OCI-LY7 (cell line): ENCODE results near the gene CDON. TPM values are rescaled to one million over a fixed set of nuclear protein-coding genes. Genes with fewer than 3 reads are reported as not detected.

Source experiments
- BruUV-seq: library from RNA; stranded (reverse); fragments of 400-500 nt; replicated peaks from 2 replicates; lab custom pipeline; 2021; lab: Mats Ljungman, UMichigan
- CTCF ChIA-PET: fragments of 300-600 bp; sonication (Branson Sonifier 250); formaldehyde crosslinking; loops from one replicate; lab custom pipeline; 2022; ENCODE audit warnings: antibody characterized with exemption; ENCODE audit not compliant: unreplicated experiment; lab: Charles Lee
- POLR2A ChIA-PET: fragments of 300-600 bp; sonication (Branson Sonifier 250); formaldehyde crosslinking; loops from one replicate; lab custom pipeline; 2022; ENCODE audit warnings: antibody characterized with exemption; lab: Charles Lee
- DNase-seq: peaks from one replicate; pipeline ENCODE4 v3.0.0-alpha.2; 2015; ENCODE audit warnings: low spot score
- H2AFZ ChIP-seq: fragments of 200-600 bp; sonication (generic), shearing (Covaris generic); 2 replicates; pipeline ENCODE4 v1.6.1; 2014; ENCODE audit warnings: mild to moderate bottlenecking, antibody characterized with exemption, low read length, moderate library complexity
- H3K27ac ChIP-seq: fragments of 200-600 bp; sonication (generic); 2 replicates; pipeline ENCODE4 v1.5.1; 2014; ENCODE audit warnings: mixed run types, low read depth, mild to moderate bottlenecking, moderate library complexity, low read length, inconsistent platforms; ENCODE audit not compliant: poor library complexity, severe bottlenecking
- H3K36me3 ChIP-seq: fragments of 200-600 bp; sonication (generic); 2 replicates; pipeline ENCODE4 v1.6.1; 2014; ENCODE audit warnings: mild to moderate bottlenecking, antibody characterized with exemption, low read length, moderate library complexity, mixed read lengths; ENCODE audit not compliant: insufficient read depth
- H3K4me1 ChIP-seq: fragments of 200-600 bp; sonication (generic); 2 replicates; pipeline ENCODE4 v1.5.1; 2014; ENCODE audit warnings: mild to moderate bottlenecking, low read length; ENCODE audit not compliant: insufficient read depth, poor library complexity, severe bottlenecking
- H3K4me2 ChIP-seq: fragments of 200-600 bp; sonication (generic); 2 replicates; pipeline ENCODE4 v1.6.1; 2014; ENCODE audit warnings: mild to moderate bottlenecking, low read length
- H3K4me3 ChIP-seq: fragments of 200-600 bp; sonication (generic); 2 replicates; pipeline ENCODE4 v1.5.1; 2014; ENCODE audit warnings: mild to moderate bottlenecking, low read depth, low read length; ENCODE audit not compliant: poor library complexity, severe bottlenecking
- H3K79me2 ChIP-seq: fragments of 200-600 bp; sonication (generic); 2 replicates; pipeline ENCODE4 v1.6.1; 2016; ENCODE audit warnings: low read depth, mild to moderate bottlenecking, low read length, moderate library complexity, mixed read lengths; ENCODE audit not compliant: insufficient read depth
- H3K9me2 ChIP-seq: fragments of 200-600 bp; sonication (generic); 2 replicates; pipeline ENCODE4 v1.6.1; 2016; ENCODE audit warnings: mild to moderate bottlenecking, low read length, mixed read lengths; ENCODE audit not compliant: insufficient read depth
- H3K9me3 ChIP-seq: fragments of 200-600 bp; sonication (generic); 2 replicates; pipeline ENCODE4 v1.6.1; 2014; ENCODE audit warnings: mild to moderate bottlenecking, mixed run types, low read length, mixed read lengths
- H4K20me1 ChIP-seq: fragments of 200-600 bp; sonication (generic); 2 replicates; pipeline ENCODE4 v1.6.1; 2014; ENCODE audit warnings: mild to moderate bottlenecking, antibody characterized with exemption, low read length, moderate library complexity, mixed read lengths; ENCODE audit not compliant: insufficient read depth
- EZH2phosphoT487 ChIP-seq: fragments of 200-600 bp; sonication (generic); IDR thresholded peaks from 2 replicates; pipeline ENCODE4 v1.6.1; 2018; ENCODE audit warnings: low read depth, borderline replicate concordance, mild to moderate bottlenecking, mixed run types, antibody characterized with exemption, low read length, moderate library complexity, mixed read lengths
- intact Hi-C: fragments of 100-400 bp; cut with micrococcal nuclease; formaldehyde crosslinking; loops from one replicate; pipeline ENCODE4 v1.10.0; 2022; ENCODE audit not compliant: unreplicated experiment
- total RNA-seq, 2 experiments: library from RNA; depleted of rRNA in 1 of 2; stranded (reverse); fragments of >200 nt in 1 of 2; shearing (Covaris generic) in 1 of 2; gene quantifications; 2 replicates each; pipeline ENCODE4 v1.2.3, GENCODE V29; 2014 to 2022
- TF ChIP-seq, protein P1 (sequence below): fragments of 200-600 bp; sonication (generic); conservative IDR thresholded peaks from 2 replicates; pipeline ENCODE4 v1.5.1; 2014; ENCODE audit warnings: mild to moderate bottlenecking, antibody characterized with exemption, low read length, moderate library complexity, mixed read lengths

The CDON gene
- total RNA-seq, 2 experiments from 2014 or later: 1.5 to 2.5 TPM

GRCh38 chr11:126012852-126013251 is 49.8 kb downstream of the CDON start:
- POLR2A ChIA-PET: interaction anchor here (1.1 kb wide), 1 partner anchor 53 kb away, joined by 6 read pairs; no protein-coding TSS in a partner anchor
- no peaks in the 10 kb centered on the region for H3K4me1 ChIP-seq
- TF ChIP-seq, protein P1, sequence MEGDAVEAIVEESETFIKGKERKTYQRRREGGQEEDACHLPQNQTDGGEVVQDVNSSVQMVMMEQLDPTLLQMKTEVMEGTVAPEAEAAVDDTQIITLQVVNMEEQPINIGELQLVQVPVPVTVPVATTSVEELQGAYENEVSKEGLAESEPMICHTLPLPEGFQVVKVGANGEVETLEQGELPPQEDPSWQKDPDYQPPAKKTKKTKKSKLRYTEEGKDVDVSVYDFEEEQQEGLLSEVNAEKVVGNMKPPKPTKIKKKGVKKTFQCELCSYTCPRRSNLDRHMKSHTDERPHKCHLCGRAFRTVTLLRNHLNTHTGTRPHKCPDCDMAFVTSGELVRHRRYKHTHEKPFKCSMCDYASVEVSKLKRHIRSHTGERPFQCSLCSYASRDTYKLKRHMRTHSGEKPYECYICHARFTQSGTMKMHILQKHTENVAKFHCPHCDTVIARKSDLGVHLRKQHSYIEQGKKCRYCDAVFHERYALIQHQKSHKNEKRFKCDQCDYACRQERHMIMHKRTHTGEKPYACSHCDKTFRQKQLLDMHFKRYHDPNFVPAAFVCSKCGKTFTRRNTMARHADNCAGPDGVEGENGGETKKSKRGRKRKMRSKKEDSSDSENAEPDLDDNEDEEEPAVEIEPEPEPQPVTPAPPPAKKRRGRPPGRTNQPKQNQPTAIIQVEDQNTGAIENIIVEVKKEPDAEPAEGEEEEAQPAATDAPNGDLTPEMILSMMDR: no peak
- no peak for TF ChIP-seq EZH2phosphoT487
- no peak for DNase-seq
- H3K4me2 ChIP-seq: no peak overlapping the region
- H3K9me2 ChIP-seq: no peaks in the 10 kb centered on the region
- CTCF ChIA-PET: interaction anchor here (0.6 kb wide), 1 partner anchor 1226 kb away, joined by 3 read pairs; no protein-coding TSS in a partner anchor
- no peak overlapping the region for H3K27ac ChIP-seq
- no TSS peak for BruUV-seq
- H3K79me2 ChIP-seq: no peaks in the 10 kb centered on the region
- no peaks in the 10 kb centered on the region for H3K36me3 ChIP-seq
- no peaks in the 10 kb centered on the region for H3K9me3 ChIP-seq
- H2AFZ ChIP-seq: no peak overlapping the region
- H4K20me1 ChIP-seq: no peaks in the 10 kb centered on the region
- H3K4me3 ChIP-seq: no peak overlapping the region
- intact Hi-C loops: no loop called here

DNA sequence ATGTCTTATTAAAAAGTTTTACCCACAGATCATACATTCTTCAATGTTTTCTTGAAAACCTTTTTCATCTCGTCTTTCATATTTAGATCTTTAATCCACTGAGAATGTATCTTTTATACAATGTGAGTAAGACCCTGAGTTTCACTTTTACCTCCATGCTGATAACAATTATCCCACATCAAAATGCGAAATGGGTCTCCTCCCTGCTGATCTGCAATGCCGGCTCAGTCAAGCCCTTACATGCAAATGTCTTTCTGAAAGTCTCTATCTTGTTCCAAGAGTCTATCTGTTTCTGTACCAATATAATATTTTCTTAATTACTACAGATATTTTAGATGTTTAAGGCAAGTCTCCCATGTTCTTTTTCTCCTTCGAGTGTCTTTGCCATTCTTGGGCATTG is 50.9 kb downstream of the CDON start:
- intact Hi-C loops: no loop called here

GRCh38 chr11:126011265-126011664 is 51.4 kb downstream of the CDON start:
- intact Hi-C loops: no loop called here
- CTCF ChIA-PET: no interaction called here
- no TSS peak for BruUV-seq

More for the DNA sequence above, 50.9 kb downstream of the CDON start:
- ChIA-PET CTCF (no interaction called here), POLR2A (interaction anchor here (1.1 kb wide), 1 partner anchor 52 kb away, joined by 6 read pairs; no protein-coding TSS in a partner anchor)
- Histone ChIP-seq H3K9me2 (no peaks in the 10 kb centered on the region), H3K9me3 (no peaks in the 10 kb centered on the region), H3K4me3 (no peak overlapping the region), H4K20me1 (no peaks in the 10 kb centered on the region), H3K79me2 (no peaks in the 10 kb centered on the region), H3K4me1 (no peaks in the 10 kb centered on the region), H2AFZ (no peak overlapping the region), H3K27ac (no peak overlapping the region), H3K4me2 (no peak overlapping the region), H3K36me3 (no peaks in the 10 kb centered on the region)
- no peak for TF ChIP-seq EZH2phosphoT487
- TF ChIP-seq, protein P1: no peak
- DNase-seq: no peak
- no TSS peak for BruUV-seq

More at GRCh38 chr11:126011265-126011664, 51.4 kb downstream of the CDON start:
- H3K9me2 ChIP-seq: no peaks in the 10 kb centered on the region
- H2AFZ ChIP-seq: no peak overlapping the region
- POLR2A ChIA-PET: interaction anchor here (0.7 kb wide), 1 partner anchor 144 kb away, joined by 3 read pairs; no protein-coding TSS in a partner anchor
- no peaks in the 10 kb centered on the region for H3K79me2 ChIP-seq
- no peak overlapping the region for H3K4me3 ChIP-seq
- no peaks in the 10 kb centered on the region for H3K4me1 ChIP-seq
- H3K27ac ChIP-seq: no peak overlapping the region
- TF ChIP-seq, protein P1: no peak
- TF ChIP-seq EZH2phosphoT487: no peak
- no peaks in the 10 kb centered on the region for H4K20me1 ChIP-seq
- DNase-seq: no peak
- no peak overlapping the region for H3K4me2 ChIP-seq
- no peaks in the 10 kb centered on the region for H3K9me3 ChIP-seq
- H3K36me3 ChIP-seq: no peaks in the 10 kb centered on the region
